Left renal cortex interstitium (tissue), 4 donors: ENCODE results near the gene CEP350. TPM values are rescaled to one million over a fixed set of nuclear protein-coding genes. Genes with fewer than 3 reads are reported as not detected.
A peak's percentile ranks its signal among the peaks of the same experiment; 100 is the strongest.

Source experiments
- DNase-seq, 4 donors: peaks; one replicate each; pipeline ENCODE4 v3.0.0-alpha.2; 2013; ENCODE audit warnings: low read depth in 4 of 4, low spot score in 2 of 4, missing footprints in 1 of 4
- polyA plus RNA-seq, 4 donors: library from polyadenylated mRNA; unstranded; fragments of 120-200 nt; gene quantifications; one replicate each; pipeline ENCODE4 v1.2.1, GENCODE V29; 2013; ENCODE audit not compliant: insufficient read length in 4 of 4

The CEP350 gene, protein sequence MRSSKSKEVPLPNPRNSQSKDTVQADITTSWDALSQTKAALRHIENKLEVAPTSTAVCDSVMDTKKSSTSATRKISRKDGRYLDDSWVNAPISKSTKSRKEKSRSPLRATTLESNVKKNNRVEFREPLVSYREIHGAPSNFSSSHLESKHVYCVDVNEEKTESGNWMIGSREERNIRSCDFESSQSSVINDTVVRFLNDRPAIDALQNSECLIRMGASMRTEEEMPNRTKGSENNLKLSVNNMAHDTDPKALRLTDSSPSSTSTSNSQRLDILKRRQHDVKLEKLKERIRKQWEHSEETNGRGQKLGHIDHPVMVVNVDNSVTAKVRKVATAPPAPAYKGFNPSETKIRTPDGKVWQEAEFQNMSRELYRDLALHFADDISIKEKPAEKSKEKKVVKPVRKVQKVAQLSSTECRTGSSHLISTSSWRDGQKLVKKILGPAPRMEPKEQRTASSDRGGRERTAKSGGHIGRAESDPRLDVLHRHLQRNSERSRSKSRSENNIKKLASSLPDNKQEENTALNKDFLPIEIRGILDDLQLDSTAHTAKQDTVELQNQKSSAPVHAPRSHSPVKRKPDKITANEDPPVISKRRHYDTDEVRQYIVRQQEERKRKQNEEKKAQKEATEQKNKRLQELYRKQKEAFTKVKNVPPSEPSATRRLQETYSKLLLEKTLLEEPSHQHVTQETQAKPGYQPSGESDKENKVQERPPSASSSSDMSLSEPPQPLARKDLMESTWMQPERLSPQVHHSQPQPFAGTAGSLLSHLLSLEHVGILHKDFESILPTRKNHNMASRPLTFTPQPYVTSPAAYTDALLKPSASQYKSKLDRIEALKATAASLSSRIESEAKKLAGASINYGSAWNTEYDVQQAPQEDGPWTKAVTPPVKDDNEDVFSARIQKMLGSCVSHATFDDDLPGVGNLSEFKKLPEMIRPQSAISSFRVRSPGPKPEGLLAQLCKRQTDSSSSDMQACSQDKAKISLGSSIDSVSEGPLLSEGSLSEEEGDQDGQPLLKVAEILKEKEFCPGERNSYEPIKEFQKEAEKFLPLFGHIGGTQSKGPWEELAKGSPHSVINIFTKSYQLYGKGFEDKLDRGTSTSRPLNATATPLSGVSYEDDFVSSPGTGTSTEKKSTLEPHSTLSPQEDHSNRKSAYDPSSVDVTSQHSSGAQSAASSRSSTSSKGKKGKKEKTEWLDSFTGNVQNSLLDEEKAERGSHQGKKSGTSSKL (N-terminal part only)
- polyA plus RNA-seq = 10 to 100 TPM; 23.9 to 31.5 (median 28.2) TPM

DNA sequence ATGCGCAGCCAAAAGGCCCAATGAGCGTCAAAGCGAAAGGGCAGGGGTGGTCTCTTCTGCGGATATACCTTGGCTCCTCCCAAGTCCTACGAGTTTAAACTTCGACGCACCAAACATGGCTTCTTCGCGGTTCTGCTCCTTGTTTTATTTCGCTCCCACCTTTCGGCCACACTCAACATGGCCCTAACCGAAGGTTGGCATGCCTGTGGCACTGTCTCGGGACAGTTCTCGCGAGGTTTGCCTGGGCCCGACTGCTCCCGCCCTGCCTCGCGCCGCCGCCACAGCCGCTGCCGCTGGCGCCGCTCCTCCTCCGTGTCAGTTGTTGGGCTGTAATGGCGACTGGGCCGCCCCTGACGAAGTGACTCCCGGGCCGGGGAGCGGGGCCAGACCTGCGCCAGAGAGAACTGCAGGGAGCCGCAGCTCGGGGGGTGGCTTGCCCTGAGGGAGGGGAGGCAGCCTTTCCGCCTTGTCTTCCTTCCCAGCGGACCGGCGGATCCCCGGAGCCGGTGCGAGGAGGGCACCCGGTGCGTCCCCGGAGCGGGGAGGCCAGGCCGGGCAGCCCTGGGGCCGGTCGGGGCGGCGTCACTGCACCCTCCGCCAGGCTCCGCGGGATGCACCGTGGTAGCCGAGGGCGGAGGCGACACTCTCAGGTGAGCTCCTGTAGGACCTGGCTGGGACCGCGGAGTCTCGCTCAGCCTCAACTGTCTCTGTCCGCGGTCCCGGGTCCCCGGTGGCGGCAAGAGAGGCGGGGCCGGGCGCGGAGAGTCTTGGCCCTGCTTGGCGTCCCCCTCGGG, at the start of gene CEP350:
Gene CEP350, plus strand, starts transcription at position 318 of the 794 bp plus-strand sequence. CDS start 31,372 bp downstream, outside the sequence.
- DNase-seq = peak; percentile 95 to 99 (median 96)

DNA sequence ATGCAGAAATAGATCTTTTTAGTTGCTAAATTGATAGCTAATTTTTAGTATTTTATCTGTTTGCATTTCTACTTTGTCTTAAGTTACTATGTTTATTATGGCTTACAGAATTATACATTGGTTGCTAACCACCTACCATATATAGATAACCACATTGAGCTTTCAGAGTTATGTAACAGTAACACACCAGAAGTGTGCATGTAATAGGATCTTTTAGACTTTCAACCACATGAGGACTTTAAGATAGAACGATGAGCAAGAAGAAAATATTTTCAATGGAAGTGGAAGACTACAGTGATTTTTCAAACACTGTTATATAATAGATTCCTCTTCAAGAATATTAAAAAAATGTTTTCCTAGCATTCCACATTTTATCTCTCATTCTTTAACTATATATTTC, 43.7 kb upstream of the CEP350 start:
- DNase-seq = no peak

DNA sequence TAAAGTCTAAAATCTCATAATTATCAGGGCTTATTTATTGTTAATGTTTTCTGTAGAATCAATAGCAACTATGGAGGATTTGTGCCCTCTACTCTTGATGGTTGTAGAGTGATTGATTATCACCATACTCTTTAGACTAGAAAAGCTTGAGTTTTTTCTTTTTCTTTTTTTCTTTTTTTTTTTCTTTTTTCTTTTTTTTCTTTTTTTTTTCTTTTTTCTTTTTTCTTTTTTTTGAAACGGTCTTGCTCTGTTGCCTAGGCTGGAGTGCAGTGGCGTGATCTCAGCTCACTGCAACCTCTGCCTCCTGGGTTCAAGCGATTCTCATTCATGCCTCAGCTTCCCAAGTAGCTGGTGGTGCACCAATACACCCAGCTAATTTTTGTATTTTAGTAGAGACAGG, 42.8 kb upstream of the CEP350 start:
- no peak for DNase-seq

DNA sequence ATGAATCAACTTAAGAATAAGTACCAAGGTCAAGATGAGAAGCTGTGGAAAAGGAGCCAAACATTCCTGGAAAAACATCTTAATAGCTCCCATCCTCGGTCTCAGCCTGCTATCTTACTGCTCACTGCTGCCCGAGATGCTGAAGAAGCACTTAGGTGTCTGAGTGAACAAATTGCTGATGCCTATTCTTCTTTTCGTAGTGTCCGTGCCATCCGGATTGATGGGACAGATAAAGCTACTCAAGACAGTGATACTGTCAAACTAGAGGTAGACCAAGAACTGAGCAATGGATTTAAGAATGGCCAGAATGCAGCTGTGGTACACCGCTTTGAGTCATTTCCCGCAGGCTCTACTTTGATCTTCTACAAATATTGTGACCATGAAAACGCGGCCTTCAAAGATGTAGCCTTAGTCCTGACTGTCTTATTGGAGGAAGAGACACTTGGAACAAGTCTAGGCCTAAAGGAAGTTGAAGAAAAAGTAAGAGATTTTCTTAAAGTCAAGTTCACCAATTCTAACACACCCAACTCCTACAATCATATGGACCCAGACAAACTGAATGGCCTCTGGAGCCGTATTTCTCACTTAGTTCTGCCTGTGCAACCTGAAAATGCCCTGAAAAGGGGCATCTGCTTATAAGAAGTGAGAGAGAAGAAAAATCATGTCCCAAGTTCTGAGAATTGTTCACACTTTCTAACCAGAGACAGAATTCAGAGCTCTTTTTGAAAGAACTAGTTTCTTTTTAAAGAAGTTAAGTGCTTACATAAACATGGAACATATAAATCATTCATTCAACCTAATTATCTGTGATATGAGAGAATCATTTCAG, 36.8 kb upstream of the CEP350 start:
- DNase-seq = no peak

DNA sequence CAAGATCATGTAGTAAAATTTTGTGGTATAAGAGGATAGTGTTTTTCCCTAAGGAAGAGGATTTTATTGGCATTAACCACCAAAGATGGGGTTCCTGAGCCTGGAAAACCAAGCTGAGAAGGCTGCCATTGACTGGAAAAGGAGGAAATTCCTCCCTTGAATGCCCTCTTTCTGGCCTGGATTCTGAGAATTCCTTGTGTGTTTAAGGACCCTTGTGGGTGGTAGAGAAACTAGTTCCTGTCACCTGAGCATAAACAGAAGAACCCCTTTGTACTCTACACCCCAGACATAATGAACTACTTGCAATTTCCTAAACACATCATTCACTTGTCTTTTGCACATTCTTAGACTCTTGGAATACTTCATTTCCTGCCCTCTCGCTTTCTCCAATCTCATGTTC, 33.1 kb upstream of the CEP350 start:
- DNase-seq = no peak

DNA sequence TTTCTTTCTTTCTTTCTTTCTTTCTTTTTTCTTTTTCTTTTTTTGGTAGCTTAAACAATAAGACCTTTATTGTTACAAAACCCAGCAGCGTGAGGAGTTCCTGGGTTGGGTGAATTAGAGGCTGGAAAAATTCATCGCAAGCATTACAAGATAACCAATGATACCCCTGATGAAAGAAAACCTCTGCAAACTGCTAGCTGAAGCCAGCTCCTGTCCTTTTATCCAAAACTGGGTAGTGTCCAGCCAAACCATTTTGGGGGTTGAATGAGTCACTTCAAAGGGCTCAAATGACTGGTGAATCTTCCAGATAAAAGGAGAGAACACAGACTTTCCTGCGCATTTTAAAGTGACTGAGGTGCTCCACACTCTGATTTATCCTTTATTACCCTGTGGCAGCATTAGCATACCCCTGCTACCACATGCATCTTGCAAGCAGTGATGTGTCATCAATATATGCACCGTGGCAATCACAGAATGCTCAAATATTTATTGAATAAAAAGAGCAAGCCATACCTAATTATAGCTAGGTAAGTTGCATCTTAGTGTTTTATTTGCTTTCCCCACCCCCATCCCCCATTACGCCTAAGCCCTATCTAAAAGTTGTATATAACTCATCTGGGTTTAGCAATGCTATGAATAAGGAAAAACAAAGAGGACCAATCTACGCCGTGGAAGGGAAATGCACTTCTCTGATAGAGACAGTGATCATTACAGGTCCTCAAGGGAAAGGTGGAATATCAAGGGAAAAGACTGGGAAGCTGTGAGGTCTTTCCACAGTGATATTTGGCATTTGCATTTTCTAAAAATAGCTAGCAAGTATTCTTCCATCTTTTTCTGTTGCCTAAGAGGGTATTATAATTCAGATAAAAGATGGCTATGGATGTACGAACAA, 32.4 kb upstream of the CEP350 start:
- no peak for DNase-seq

DNA sequence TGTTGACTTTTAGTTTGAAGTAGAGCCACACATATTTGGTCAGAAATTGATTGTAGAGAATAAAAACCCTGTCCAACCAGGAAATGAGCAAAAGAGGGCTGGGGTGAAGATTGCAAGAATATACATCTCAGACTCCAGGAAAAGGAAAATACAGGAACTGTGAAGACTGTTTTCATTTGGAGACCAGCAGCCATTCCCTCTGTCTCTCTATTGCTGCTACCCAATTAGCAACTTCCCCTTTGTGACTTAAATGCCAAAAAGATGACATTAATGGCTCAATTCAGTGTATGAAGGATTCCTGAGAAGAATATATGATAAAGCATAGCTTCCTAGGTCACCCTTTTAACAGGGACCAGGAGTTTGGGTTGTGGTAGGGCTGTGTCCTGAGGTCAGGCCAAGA, 31.6 kb upstream of the CEP350 start:
- no peak for DNase-seq

DNA sequence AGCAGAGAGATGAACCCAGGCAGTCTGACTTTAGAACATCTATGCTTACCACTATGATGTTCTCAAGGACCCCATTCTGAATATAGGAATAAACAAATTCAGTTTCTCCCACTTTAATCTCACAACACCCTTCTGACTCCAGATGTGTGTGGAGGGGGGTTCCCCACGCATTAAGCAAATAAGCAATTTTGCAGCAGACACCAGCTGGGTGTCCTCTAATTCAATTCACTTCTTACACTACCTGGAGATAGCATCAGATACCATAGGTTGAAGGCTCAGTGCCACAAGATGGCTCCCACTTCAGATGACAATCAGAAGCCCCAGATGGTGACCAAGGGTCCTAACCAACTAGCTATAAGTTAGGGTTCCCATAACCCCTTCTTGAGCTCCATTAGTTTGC, 30.3 kb upstream of the CEP350 start:
- no peak for DNase-seq

DNA sequence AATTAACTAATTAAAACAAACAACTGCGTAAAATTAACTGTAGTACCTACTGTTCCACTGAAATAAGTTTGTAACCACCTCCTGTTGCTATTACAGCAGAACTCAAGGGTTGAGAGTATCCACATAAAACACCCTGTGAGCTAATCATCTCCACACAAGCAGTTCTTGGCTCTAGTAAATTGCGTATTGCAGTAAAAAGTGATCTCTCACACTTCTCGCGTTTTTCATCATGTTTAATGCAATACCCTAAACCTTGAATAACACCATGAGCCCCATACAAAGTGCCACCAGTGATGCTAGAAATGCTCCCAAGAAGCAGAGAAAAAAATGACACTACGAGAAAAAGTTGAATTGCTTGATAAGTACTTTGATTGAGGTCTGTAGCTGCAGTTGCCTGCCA, 29.3 kb upstream of the CEP350 start:
- DNase-seq = no peak

DNA sequence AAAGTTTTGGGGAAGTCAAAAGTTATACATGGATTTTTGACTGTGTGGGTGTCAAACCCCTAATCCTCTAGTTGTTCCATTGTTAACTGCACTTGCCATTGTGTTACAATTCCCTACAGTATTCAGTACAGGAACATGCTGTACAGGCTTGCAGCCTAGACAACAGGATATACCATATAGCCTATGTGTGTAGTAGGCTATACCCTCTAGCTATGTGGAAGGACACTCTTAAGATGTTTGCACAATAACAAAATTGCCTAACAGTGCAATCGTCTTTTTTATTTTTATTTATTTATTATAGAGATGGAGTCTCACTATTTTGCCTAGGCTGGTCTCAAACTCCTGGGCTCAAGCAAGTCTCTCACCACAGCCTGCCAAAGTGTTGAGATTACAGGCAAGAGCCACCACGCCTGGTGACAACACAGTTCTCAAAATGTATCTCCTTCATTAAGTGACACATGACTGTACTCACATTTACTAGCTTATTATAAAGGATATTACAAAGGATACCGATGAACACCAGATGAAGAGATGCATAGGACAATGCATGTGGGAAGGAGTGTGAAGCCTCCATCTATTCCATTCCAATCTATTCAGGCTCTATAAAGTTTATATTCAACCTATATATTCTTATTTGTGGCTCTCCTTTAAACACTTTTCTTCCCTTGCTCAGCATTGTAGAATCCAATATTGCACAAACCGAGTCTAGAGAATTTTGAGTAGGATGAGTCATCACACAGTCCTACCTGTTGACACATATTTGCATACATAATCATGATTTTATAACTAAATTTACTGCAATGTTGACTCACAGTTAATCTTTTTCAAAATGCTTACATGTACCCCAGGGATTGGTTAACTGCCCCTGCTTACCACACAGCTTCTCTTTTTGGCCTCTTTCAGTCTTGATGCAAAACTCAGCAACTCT, 28.4 kb upstream of the CEP350 start:
- DNase-seq = no peak

DNA sequence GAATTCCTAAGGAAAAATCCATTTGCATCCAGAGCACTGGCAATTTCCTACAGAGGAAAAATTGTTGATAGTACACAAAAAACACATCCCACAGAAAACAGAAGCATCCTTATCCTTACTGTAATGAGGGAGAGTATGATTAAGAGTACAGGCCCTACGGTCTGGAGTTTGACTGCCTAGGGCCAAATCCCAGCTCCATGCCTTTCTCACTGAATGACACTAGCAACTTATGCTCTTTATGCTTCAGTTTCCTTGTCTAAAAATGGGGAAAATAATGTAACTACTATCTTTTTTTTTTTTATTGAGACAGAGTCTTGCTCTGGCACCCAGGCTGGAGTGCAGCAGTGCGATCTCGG, 27.8 kb upstream of the CEP350 start:
- no peak for DNase-seq

DNA sequence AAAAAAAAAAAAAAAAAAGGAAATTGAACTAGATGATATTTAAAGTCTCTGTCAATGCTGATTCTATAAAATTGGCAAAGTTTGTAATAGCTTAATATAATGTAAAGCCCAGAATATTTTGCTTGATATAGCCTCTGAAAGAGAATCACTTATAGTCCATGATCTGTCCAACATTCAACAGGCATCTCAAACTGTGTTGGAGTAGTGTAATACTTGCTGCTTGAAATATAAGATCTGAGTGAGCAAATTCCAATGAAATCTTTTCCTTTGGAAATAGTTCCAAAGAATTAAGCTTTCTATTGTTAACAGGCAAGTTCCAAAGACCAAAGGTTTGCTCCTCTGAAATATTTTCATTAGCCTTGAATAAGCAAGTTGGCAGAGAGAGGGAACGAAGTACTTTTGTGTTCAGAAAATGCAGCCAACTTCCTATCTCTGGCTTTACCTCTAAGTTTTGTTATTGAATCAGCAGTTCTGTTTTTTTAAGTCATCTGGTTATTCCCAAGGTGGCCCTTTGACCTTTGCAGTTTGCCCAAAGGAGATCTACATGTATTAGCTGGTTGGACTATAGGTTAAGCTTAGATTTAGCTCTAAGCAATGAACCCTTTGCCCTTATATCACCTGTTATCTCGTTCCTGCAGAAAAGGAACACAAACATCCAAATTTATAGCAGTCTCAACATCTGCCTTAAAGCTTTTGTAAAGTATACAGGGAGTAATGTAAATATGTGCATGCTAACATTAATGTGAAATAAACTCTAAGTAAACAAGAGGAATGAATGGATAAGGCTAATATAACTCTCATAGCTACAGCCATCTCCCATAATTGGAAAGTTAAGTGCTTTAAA, 24.4 kb upstream of the CEP350 start:
- no peak for DNase-seq

DNA sequence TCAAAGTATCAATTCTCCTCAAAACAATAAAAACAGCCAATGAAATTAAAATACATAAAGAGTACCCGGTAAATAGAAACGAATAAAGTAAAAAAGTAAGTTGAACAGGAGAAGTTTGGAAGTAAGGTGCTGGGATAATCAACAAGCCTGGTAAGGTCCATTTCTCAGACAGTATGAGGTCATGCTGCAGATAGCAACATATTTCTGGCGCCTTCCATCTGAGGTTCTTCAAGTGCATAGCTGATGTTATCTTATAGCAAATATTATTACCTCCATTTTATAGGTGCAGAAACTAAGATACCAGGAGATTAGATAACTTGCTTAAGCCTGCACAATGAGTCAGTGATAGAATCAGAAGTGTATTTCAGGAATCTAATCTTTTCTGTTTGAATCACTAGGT, 23.7 kb upstream of the CEP350 start:
- DNase-seq = no peak

DNA sequence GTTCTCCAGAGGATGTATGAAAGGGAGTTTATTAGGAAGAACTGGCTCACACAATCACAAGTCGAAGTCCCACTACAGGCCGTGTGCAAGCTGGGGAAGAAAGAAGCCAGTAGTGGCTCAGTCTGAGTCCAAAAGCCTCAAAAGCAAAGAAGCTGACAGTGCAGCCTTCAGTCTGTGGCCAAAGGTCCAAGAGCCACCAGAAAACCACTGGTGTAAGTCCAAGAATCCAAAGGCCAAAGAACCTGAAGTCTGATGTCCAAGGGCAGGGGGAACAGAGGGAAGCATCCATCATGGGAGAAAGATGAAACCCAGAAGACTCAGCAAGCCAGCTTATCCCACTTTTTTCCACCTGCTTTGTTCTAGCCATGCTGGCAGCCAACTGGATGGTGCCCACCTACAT, 21.4 kb upstream of the CEP350 start:
- no peak for DNase-seq

DNA sequence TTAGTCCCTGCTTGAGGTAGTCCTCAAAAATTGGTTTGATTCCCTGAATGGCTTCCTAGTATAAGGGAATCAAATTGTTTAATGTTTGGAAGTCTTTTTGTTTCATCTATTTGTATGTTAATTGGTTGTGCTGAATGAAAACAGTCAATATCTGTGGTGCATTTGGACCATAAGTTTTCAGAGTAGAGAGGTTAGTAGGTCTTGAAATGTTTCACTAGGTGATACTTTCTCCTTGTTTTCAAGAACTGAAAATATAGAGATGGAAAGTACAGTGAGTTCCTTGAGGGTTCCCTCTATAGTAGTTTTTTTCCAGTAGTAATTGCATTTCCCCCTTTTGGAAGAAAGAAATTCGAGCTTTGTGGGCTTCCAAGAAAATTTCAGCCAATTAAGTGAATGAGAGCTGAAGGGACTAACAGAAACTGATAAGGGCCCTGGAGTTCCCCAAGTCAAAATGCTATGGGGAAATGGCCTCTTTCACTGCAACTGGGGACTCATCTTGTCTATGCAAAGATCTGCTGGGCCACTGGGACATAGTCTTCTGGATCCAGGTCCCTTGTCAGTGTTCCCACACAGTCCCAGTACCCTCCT, 18.6 kb upstream of the CEP350 start:
- no peak for DNase-seq

DNA sequence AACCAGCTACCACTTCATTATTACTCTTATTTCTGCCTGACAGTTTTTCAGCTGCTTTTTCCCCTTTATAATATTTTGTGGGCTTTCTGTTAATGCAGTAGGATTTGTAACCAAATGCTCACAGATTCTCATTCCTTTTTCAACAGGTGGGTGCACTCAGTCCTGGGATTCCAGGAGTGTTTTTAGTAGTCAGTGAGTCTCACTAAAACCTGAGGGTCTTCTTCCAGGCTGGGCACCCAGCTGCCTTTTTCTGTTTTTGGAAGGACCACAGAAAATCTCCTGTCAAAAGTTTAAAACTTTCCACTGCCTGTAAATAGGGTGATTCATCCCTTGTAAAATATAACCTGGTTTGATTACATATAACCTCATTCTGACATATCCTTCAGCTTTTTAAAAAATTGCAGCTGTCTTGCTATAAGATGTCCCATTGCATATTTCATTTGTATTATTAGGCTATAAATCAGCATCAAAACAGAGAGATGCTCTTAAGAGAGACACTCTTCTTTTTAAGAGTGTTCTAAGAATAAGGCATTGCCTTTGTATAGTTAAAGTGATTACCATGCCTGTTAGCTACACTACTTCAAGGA, 16.8 kb upstream of the CEP350 start:
- no peak for DNase-seq
